HG03095 (cell line): Measurements from ENCODE around the gene MT3.
"Not testable (repeated sequence)": the region's sequence is repeated elsewhere in the genome, so short reads cannot be mapped to it uniquely, and the experiment has no call there.

Experiments used
- ATAC-seq: cut with Tn5 transposase; IDR thresholded peaks from one replicate; pipeline ENCODE4 v1.9.1; 2021; ENCODE audit warnings: moderate library complexity; ENCODE audit not compliant: unreplicated experiment

MT3 gene

DNA sequence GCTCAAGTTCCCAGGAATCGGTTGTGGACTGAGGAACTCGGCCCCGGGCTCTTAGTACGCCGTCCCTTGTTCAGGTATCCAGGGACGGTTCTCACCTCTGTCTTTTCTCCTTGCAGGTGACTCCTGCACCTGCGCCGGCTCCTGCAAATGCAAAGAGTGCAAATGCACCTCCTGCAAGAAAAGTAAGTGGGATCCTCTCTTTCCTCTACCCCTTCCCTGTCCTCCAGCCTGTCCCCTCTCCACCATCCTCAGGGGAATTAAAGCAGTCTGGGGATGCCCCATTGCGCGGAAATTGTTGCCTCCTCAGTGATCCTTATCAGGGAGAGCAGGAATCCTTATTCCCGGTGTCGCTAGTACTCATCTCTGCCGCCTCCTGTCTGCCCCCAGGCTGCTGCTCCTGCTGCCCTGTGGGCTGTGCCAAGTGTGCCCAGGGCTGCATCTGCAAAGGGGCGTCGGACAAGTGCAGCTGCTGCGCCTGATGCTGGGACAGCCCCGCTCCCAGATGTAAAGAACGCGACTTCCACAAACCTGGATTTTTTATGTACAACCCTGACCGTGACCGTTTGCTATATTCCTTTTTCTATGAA, 19.6 kb downstream of the MT3 start:
- ATAC-seq: no peak

DNA sequence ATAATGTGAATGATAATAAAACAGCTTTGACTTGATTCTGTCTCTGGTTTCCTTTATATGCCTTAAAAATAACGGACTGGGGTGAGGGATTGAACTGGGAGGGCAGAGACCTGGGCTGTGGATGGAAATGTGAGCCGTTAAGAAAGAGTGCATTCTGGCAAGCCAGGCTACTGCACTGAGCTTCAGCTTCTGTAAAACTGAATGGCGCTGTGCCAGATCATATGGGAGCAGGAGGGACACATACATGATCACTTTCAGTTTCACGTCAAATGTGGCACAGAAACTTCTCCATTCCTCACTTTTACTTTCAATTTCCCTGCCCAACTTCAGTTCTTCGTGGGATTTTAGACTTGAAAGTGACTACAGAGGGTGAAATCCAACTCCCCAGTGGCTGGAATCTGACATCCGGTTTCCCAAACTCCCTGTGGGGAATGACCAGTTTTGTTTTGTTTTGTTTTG, 20.2 kb downstream of the MT3 start:
- ATAC-seq: peak; percentile 33

DNA sequence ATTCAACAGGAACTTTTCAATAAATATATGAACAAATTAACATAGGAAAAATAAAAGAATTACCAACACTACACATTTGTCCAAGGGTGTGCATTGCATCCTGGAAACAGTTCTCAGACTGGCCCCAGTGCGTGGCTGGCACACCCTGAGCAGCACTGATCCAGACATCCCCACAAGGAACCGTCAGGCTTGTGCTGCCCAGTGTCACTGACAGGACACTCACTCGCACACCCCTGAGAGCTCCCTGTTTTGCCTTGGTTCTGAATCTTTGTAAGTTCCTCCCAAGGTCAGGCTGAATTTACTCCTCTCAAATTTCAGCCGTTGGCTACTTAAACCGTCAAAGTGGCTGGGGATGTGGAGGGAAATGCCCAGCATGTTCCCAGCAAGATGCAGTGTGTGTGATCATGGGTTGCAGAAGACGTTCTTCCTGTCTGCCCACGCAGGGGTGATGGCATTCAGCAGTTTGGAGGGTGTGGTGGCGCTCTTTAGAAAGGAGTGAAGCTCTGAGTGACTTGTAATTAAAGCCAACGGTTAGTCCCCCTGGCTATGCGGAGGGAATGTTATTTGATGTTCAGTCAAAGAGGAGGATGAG, 20.8 kb downstream of the MT3 start:
- ATAC-seq: no peak

DNA sequence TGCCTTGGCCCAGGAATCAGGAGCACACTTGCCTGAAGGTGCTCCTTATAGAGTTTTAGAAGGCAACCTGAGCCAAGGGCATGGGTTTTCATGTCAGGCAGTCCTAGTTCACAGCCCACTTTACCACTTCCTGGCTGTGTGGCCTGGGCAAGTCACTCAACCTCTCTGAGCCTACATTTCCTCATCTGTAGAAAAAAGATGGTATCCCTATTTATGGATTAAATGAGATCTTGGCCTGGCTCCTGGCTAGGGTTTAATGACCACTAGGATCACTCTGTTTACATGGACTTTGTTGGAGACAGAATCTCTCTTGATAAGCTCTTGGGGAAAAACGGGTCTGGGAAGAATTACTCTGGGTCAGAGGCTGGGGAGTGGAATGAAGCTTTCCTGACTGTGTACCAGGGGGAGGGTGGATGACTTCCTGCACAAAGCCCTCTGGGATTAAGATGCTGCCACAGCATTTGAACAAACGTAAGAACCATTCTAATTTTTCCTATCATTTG, 21.3 kb downstream of the MT3 start:
- ATAC-seq: no peak

DNA sequence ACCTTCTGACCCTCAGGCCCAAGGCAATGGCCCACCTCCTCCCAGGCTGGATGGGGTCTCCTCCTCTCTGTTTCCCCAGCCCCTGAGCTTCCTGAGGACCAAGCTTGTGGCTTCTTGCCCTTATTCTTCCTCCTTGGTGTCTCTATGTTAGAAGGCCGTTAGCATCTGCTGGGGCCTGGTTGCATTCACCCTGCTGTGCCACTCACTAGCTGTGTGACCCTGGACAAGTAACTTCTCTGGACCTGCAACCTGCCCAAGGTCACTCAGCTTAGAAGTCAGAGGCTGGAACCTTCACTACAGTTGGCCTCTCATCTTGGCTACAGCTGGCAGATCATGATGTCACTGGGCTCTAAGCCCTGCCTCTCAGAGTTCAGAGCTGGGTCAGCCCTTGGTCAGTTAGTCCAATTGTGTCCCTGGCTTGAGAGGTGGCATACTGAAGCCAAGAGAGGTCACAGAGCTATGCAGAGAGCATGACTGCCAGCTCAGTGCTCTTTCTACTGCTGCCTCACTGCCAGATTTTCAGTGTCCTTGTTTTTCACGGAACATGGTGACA, 22.0 kb downstream of the MT3 start:
- ATAC-seq: no peak

DNA sequence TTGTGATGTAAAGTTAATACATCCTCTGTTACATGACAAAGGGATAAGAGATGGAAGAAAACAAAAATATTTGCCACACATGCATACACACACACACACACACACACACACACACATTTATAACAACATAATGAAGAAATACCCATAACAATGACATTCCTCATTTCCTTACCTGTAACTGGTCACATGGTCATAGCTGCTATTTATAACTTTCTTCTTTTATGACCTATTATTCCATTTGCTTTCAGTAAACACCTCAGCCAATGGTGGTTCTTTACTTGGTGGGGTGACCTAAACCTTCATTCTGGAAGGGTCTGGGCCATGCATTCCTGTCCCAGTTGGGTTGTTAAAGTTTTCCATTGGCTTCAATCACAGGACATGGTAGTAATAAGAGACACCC, 24.4 kb downstream of the MT3 start:
- ATAC-seq: no peak

DNA sequence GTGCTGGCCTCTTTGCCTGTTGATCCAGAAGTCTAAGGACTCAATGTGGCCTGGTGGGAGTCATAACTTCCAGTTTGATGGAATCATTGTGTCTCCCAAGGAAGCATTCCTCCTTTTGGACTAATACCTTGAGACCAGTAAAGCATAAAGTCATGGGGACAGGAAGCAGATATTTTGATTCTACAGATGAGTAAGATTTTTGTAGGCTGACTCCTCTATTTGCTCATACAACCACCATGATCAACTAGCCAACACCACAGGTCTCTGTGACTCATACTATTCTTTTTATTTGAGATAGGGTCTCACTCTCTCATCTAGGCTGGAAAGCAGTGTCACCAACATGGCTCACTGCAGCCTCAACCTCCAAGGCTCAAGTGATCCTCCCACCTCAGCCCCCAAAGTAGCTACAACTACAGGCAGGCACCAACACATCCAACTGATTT, 25.2 kb downstream of the MT3 start:
- ATAC-seq: no peak

DNA sequence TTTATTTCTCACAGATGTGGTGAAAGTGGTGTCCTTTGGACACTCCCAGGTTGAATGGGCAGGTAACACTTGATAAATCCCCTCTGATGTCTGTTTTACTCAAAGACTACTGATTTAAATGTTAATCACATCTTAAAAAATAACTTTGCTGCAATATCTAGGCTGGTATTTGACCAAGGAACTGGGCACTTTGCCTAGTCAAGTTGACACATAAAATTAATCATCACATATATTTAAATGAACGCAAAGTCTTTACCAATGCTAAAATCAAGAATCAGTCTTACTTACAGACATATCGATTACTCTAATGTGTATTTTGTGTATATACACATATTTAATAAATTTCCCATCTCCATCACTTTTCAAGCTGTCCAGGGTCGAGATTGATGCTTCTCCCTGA, 26.0 kb downstream of the MT3 start:
- ATAC-seq: no peak

DNA sequence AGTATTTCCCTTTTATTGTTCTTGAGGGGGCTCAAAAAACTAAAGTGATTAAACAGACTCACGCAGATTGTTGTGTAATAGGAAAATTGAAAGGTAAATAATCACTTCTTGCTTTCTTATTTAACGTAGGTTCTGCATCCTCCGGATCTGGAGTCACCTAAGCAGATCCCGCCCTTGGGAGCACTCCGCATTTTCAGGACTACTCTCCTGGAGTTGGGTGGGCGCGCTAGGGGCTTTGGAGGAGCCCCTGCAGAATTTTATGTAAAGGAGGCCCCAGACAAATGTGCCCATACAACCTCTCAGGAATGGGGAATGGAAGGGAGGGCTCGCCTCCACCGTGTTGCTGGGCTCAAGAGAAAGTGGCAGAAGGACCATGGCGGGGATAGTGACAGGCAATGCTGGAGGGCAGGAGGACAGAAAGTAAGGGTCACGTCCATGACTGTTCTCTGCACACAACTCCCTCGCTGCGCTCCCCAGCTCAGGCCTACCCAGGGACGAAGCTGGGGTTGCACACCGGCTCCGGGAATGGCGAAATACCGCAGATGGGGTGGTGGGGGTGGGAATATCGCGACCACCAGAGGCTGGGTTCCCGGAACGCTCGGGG, 27.4 kb downstream of the MT3 start:
- ATAC-seq: no peak

DNA sequence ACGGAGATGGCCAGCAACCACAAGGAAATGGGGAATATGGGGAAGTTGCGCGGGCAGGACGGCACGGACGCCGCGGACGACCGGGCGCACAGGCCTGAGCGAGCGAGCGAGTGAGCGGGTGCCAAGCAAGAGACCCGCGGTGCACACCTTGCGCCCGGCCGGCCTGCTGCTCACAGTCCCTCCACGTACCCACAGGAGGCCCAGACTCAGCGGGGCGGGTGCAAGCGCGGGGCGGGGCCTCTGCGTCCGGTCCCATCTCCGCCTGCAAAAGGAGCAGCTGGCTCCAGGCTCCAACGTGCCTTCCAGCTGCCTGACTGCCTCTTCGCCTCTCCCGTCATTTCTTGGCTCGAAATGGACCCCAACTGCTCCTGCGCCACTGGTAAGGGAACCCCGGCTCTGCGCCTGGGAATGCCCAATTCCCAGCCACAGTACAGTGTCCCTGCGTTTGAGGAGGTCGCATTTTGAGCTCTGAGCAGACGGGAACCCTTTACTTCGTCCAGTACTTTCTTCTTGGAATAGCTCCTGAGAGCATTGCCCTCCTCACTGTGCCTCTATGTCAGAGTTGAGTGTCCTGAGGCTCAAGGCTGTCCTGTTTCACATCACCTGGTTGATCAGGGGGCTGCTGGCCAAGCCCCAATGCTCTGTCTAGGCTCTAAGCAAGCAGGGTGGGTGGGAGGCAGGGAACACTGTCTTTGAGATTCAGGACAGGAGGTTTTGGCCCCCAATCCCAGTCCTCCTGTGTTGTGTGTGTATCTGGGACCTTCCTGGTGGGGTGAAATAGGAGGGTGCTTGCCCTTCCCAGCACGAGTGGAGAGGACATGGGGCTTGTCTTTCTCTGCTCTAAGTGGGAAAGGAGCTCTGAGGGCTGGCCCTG, 28.1 kb downstream of the MT3 start:
- no peak for ATAC-seq

DNA sequence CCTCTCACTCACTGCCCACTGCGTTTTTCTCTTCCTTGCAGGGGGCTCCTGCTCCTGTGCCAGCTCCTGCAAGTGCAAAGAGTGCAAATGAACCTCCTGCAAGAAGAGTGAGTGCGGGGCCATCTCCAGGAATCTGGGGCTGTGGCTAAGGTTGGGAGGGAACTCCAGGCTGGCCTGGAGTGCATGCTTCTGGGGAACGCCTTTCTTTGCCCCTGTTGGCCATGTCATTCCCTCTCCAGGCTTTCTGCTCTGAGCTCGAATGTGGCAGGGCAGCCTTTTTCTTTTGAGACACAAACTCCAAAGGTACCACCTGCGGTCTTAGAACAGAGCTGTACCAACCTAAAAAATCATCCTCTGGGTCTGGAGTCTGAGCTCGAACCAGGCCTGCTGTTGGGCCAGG, 28.8 kb downstream of the MT3 start:
- ATAC-seq: no peak

DNA sequence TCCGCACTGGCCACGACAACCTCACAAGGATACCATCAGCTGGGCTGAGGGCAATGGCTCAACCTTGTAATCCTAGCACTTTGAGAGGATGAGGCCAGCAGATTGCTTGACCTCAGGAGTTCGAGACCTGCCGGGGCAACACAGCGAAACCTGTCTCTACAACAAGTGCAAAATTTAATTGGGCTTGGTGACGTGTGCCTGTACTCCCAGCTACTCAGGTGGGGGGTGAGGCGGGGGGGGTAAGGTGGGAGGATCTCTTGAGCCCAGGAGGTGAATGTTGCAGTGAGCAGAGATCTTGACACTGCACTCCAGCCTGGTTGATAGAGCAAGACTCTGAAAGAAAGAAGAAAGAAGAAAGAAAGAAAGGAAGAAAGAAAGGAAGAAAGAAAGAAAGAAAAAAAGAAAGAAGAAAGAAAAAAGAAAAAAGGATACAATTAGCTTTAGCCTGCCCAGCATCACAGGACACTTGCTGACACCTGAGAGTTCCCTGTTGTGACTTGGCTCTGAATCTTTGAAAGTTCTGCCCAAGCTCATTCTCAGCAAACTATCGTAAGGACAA, 31.1 kb downstream of the MT3 start:
- ATAC-seq: no peak

DNA sequence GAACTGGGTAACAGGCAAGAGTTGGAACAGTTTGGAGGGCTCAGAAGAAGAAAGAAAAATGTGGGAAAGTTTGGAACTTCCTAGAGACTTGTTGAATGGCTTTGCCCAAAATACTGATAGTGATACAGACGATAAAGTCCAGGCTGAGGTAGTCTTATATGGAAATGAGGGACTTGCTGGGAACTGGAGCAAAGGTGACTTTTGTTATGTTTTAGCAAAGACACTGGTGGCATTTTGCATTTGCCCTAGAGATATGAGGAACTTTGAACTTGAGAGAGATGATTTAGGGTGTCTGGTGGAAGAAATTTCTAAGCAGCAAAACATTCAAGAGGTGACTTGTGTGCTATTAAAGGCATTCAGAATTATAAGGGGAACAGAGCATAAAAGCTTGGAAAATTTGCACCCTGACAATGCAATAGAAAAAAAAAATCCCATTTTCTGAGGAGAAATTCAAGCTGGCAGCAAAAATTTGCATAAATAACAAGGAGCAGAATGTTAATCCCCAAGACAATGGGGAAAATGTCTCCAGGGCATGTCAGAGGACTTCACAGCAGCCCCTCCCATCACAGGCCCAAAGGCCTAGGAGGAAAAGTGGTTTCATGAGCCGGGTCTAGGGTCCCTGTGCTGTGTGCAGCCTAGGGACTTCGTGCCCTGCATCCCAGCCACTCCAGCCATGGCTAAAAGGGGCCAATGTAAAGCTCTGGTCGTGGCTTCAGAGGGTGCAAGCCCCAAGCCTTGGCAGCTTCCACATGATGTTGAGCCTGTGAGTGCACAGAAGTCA, 32.5 kb downstream of the MT3 start:
- not testable (repeated sequence) for ATAC-seq

DNA sequence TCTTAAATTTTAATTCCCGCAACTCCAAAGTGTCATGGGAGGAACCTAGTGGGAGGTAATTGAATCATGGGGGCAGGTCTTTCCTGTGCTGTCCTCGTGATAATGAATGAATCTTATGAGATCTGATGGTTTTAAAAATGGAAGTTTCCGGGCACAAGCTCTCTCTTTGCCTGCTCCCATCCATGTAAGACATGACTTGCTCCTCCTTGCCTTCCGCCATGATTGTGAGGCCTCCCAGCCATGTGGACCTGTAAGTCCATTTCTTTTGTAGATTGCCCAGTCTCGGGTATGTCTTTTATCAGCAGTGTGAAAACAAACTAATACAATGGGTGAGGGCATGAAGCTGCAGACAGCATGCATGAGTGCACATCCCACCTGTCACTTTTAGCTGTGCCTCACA, 33.9 kb downstream of the MT3 start:
- ATAC-seq: not testable (repeated sequence)

DNA sequence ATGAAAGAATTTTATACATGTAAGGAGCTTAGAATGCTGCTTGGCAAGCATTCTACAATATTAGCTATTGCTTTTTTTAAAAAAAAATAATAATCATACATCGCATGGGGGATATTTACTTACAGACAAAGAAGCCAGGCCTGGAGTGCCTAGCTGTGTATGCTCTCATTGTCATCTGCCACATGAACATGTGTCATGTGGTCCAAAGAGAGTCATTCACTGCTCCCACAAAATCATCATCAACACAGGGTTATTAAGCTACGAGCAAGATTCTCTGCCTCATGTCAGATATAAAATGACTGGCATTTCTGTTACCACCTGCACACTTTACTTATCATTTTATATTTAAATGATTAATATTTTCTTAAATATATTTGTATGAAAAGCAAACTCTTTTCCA, 34.3 kb downstream of the MT3 start:
- no peak for ATAC-seq

DNA sequence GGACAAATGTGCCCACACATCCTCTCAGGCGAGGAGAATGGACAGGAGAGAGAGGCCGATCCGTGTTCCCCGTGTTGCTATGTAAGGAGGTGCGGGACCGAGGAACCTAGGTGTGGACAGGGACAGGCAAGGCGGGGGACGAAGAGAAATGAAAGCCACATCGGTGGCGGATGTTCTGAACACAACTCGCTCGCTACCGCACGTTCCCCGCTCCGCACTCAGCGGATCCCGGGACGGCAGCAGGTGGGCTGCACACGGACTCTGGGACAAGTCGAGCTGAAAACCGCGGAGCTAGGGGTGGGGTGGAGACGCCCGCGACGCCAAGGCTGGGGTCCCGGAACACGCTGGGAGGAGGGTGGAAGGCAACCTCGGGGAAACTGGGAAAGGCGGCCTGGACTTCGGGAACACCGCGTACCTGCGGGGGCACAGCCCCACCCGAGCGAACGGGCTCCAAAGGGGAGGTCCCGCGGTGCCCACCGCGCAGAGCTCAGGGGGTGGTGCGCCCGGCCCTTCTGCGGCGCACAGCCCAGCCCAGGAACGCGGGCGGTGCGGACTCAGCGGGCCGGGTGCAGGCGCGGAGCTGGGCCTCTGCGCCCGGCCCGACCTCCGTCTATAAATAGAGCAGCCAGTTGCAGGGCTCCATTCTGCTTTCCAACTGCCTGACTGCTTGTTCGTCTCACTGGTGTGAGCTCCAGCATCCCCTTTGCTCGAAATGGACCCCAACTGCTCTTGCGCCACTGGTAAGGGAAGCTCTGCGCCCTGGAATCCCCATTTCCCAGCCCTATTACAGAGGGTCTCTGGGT, 36.0 kb downstream of the MT3 start, which contains the start of gene MT1E:
TSS of gene MT1E (plus strand) at position 642 of the 803 bp plus-strand sequence. CDS start at position 713, 71 bp downstream.
- no peak for ATAC-seq

DNA sequence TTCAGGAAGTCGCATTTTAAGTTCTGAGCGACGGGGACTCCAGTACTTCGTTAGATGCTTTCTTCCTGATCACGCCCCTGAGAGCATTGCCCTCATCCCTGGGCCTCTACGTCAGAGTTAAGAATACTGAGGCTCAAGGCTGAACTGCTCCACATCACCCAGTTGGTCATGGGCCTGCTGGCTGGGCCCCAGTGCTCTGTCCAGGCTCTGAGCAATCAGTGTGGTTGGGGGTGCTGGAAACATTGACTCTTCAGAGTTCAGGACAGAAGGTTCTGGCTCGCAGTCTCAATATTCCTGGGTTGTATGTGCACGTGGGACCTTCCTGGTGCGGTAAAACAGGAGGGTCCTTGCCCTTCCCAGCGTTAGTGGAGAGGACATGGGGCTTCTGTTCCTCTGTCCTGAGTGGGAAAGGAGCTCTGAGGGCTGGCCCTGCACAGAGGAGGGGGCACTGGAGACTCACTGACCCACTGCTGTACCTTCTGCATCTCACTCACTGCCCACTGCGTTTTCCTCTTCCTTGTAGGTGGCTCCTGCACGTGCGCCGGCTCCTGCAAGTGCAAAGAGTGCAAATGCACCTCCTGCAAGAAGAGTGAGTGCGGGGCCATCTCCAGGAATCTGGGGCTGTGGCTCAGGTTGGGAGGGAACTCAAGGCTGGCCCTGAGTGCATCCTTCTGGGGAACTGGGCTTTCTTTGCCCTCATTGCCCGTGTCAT, 36.8 kb downstream of the MT3 start:
- no peak for ATAC-seq

DNA sequence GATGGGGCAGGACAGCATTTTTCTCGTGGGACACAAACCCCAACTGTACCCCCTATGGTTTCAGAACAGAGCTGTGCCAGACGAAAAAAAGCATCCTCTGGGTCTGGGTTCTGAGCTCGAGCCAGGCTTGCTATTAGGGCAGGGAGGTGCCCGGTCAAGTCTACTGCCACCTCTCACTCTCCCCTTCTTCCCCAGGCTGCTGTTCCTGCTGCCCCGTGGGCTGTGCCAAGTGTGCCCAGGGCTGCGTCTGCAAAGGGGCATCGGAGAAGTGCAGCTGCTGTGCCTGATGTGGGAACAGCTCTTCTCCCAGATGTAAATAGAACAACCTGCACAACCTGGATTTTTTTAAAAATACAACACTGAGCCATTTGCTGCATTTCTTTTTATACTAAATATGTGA, 37.4 kb downstream of the MT3 start:
- ATAC-seq: no peak
